Kidney (tissue), 14 donors: ENCODE results near the gene ITGA3. TPM values are rescaled to one million over a fixed set of nuclear protein-coding genes. Genes with fewer than 3 reads are reported as not detected.

Experiments
- DNase-seq, 5 donors: peaks; one replicate each; pipeline ENCODE4 v3.0.0-alpha.2; 2013 to 2020
- FAIRE-seq: peaks from 2 replicates; lab custom pipeline; 2012; peaks lifted over from hg19 to GRCh38; lab: Jason Lieb, UNC
- H3K27ac ChIP-seq, 2 donors: one replicate each; pipeline ENCODE4 v1.7.0; 2013; ENCODE audit warnings: low read depth in 2 of 2, low read length in 2 of 2, inconsistent platforms in 1 of 2
- H3K27me3 ChIP-seq: one replicate; pipeline ENCODE4 v1.7.1; 2013; ENCODE audit warnings: low read length, inconsistent platforms; ENCODE audit not compliant: control insufficient read depth, insufficient read depth
- H3K36me3 ChIP-seq, 3 donors: one replicate each; pipeline versions ENCODE4 v1.7.0 to v1.7.1; 2013; ENCODE audit warnings: low read length in 3 of 3, control low read depth in 1 of 3, inconsistent platforms in 1 of 3; ENCODE audit not compliant: insufficient read depth in 3 of 3, control insufficient read depth in 2 of 3
- H3K4me1 ChIP-seq, 3 donors: one replicate each; pipeline versions ENCODE4 v1.7.0 to v1.7.1; 2013; ENCODE audit warnings: low read length in 3 of 3, inconsistent platforms in 1 of 3, low read depth in 1 of 3; ENCODE audit not compliant: control insufficient read depth in 2 of 3, insufficient read depth in 2 of 3
- H3K4me3 ChIP-seq, 3 donors: one replicate each; pipeline versions ENCODE4 v1.7.0 to v1.8.1; 2013; ENCODE audit warnings: low read length in 3 of 3, control low read depth in 1 of 3, inconsistent platforms in 1 of 3
- H3K9ac ChIP-seq, 3 donors: one replicate each; pipeline versions ENCODE4 v1.7.0 to v1.7.1; 2013; ENCODE audit warnings: low read length in 3 of 3, control low read depth in 1 of 3, inconsistent platforms in 1 of 3
- H3K9me3 ChIP-seq, 3 donors: one replicate each; pipeline versions ENCODE4 v1.7.0 to v1.7.1; 2013; ENCODE audit warnings: low read length in 3 of 3, control low read depth in 1 of 3, inconsistent platforms in 1 of 3; ENCODE audit not compliant: control insufficient read depth in 2 of 3, insufficient read depth in 1 of 3
- intact Hi-C: fragments of 100-400 bp; cut with DNase I; formaldehyde crosslinking; loops from one replicate; pipeline ENCODE4 v1.11.1; 2022
- polyA plus RNA-seq: library from polyadenylated mRNA; stranded (reverse); fragments of 350-450 nt; fragmentation: Illumina TruSeq; extraction: RNeasy Lipid Tissue Mini Kit (QIAGEN cat#74804); gene quantifications from one replicate; pipeline ENCODE4 v1.2.3, GENCODE V29; 2014; ENCODE audit warnings: low read depth, low replicate concordance; ENCODE audit not compliant: insufficient read depth
- total RNA-seq: library from RNA; stranded (reverse); fragmentation: NEBNext Ultra II Directional; extraction: Animal tissue kit (Norgen Biotek cat#: 25700); gene quantifications from one replicate; pipeline ENCODE4 v1.2.1, GENCODE V29; 2021
- TF ChIP-seq, protein P1 (sequence below): IDR thresholded peaks from 3 replicates; pipeline ENCODE4 v1.5.1; 2012; ENCODE audit warnings: mild to moderate bottlenecking, moderate library complexity, borderline replicate concordance; ENCODE audit not compliant: insufficient read depth; ENCODE audit errors: extremely low read depth
- donor health status: control.
- donor health status: control.
- donor health status: control.
- donor health status: control.
- donor health status: control.
- donor health status: DM: yes; HTN: yes; CAD: no.
- donor health status: Normal renal cell carcinoma (clear cell type).

ITGA3 gene
- total and polyA plus RNA-seq, 2 donors from 2014 or later: 117 to 367 TPM

DNA sequence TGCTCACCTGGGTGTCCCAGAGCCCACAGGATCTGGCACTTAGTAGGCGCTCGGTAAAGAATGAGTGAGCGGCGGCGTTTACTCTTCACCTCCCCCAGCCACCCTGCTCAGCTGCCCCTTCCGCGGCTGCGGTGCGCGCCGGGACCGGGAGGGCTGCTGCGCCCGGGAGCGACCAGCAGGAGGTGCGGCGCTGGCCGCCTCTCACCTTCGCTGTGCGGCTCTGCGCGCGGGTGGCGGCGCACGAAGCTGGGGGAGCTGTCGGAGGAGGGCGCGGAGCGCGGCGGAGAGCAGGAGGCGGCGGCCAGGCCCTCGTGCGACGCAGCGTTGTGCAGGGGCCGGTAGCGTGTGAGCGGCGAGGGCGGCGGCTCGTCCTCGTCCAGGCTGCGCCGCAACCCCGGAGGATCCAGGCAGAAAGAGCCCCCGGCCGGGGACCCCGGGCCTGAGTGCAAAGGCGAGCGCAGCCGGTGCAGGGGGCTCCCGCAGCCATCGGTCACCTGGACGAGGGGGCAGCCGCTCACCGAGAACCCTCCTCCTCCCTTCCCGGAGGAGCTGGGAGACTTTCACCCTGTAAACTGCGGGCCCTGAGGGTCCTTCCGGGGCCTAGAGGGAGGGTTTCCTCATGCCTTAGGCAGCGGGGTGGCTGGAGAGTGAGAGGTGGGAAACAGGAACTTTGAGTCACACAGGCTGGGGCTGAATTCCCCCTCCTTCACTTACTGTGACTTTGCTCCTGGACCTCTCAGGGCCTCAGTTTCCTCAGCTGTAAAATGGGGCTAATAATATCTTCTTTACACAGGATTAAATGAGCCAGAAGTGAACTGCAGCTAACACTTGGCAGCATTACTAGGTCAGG is 61.5 kb downstream of the ITGA3 start:
- H3K9me3 ChIP-seq: no peaks in the 10 kb centered on the region
- DNase-seq: peak; percentile 81 to 90 (median 83)
- no peaks in the 10 kb centered on the region for H3K27me3 ChIP-seq
- H3K4me1 ChIP-seq: peaks cover 0 to 7% (median 3%) of the 10 kb centered on the region in 3 donors
- FAIRE-seq: no peak
- TF ChIP-seq, protein P1, sequence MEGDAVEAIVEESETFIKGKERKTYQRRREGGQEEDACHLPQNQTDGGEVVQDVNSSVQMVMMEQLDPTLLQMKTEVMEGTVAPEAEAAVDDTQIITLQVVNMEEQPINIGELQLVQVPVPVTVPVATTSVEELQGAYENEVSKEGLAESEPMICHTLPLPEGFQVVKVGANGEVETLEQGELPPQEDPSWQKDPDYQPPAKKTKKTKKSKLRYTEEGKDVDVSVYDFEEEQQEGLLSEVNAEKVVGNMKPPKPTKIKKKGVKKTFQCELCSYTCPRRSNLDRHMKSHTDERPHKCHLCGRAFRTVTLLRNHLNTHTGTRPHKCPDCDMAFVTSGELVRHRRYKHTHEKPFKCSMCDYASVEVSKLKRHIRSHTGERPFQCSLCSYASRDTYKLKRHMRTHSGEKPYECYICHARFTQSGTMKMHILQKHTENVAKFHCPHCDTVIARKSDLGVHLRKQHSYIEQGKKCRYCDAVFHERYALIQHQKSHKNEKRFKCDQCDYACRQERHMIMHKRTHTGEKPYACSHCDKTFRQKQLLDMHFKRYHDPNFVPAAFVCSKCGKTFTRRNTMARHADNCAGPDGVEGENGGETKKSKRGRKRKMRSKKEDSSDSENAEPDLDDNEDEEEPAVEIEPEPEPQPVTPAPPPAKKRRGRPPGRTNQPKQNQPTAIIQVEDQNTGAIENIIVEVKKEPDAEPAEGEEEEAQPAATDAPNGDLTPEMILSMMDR: peak; percentile 66
- H3K36me3 ChIP-seq: no peaks in the 10 kb centered on the region
- H3K27ac ChIP-seq: no peak overlapping the region
- no peak overlapping the region for H3K4me3 ChIP-seq
- intact Hi-C loops: no loop called here
- H3K9ac ChIP-seq: no peak overlapping the region

DNA sequence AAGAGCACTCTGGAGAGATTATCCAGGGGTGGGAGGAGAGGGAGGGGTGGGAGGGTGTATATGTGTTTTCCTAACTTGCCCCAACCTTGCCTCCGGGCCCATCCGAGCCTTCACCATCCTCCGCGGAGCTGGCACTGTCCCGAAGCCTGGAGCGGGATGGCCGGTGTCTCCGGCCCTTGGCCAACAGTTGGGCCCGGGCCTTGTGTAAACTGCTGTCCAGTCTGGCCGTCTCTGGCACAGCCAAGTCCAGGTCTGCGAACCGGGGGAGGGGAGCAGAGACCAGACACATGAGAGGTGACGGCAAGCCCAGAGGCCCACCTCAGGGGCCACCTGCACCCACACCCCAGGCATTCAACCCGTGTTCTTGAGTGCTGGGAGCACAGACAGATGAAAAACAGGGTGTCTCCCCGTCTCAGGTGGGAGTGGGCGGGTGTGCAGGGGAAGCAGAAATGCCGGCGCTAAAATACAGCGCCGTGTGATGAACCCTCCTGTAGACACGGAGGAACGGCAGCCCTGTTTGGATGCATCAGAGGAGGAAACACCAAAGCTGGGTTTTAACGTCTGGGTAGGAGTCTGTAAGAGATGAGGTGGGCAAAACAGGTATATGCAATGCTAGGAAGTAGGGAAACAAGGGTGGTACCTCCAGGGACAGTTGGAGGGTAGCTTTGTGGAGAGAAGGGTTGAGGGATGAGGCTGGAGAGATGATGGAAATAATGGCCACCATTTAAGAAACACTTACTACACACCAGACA is 62.3 kb downstream of the ITGA3 start:
- no peaks in the 10 kb centered on the region for H3K27me3 ChIP-seq
- H3K9ac ChIP-seq: no peak overlapping the region
- intact Hi-C loops: no loop called here
- FAIRE-seq (no peak), DNase-seq (no peak)
- no peaks in the 10 kb centered on the region for H3K9me3 ChIP-seq
- no peak overlapping the region for H3K4me3 ChIP-seq
- H3K36me3 ChIP-seq: no peaks in the 10 kb centered on the region
- peaks cover 0 to 4% (median 3%) of the 10 kb centered on the region in 3 donors for H3K4me1 ChIP-seq
- no peak overlapping the region for H3K27ac ChIP-seq
- TF ChIP-seq, protein P1: no peak

DNA sequence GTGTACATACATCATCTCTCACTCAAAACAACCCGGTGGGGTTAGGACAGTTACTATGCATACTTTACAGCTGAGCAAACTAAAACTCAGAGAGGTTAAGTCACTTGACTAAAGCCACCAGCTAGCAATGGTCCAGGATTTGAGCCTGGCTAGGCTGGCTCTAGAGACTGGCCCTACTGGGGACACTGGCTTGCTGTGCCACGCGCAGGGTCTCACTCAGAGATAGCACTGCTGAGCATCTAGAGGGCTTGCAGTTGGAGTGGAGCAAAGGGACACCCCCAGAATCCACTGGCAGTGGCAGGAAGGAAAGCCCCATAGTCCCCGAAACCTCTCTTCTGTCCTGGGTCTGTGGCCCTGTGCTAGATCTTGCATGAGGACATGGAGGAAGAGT is 62.9 kb downstream of the ITGA3 start:
- H3K27ac ChIP-seq: no peak overlapping the region
- no peaks in the 10 kb centered on the region for H3K27me3 ChIP-seq
- intact Hi-C loops: no loop called here
- FAIRE-seq (no peak), DNase-seq (no peak)
- H3K9me3 ChIP-seq: no peaks in the 10 kb centered on the region
- TF ChIP-seq, protein P1: no peak
- H3K36me3 ChIP-seq: no peaks in the 10 kb centered on the region
- no peak overlapping the region for H3K4me3 ChIP-seq
- no peak overlapping the region for H3K9ac ChIP-seq
- H3K4me1 ChIP-seq: peaks cover 0 to 7% (median 3%) of the 10 kb centered on the region in 3 donors
